HL-60 (cell line): Measurements from ENCODE around the gene RBM15B.

Experiments used
- DNase-seq, 2 experiments: peaks; one replicate each; pipeline ENCODE4 v3.0.0-alpha.2; 2010 to 2020; ENCODE audit warnings: low read depth in 1 of 2, low spot score in 1 of 2
- H3K27ac ChIP-seq: fragments of 250-450 bp; sonication (Bioruptor Pico); replicated peaks from 2 replicates; pipeline ENCODE4 v1.5.1; 2020; ENCODE audit warnings: mild to moderate bottlenecking, moderate library complexity
- H3K27me3 ChIP-seq: fragments of 250-450 bp; sonication (Bioruptor Pico); 2 replicates; pipeline ENCODE4 v1.5.1; 2021; ENCODE audit warnings: mild to moderate bottlenecking, moderate library complexity; ENCODE audit not compliant: insufficient read depth, poor library complexity, severe bottlenecking
- H3K4me3 ChIP-seq: replicated peaks from 2 replicates; pipeline ENCODE4 v1.5.1; 2011; ENCODE audit warnings: mild to moderate bottlenecking, control low read depth, low read length; ENCODE audit not compliant: insufficient read depth
- GABPA ChIP-seq: IDR thresholded peaks from 2 replicates; pipeline ENCODE4 v1.6.1; 2012; ENCODE audit warnings: low read depth
- POLR2AphosphoS5 ChIP-seq: IDR thresholded peaks from 2 replicates; pipeline ENCODE4 v1.6.1; 2012; ENCODE audit warnings: low read depth
- SPI1 ChIP-seq: IDR thresholded peaks from 2 replicates; pipeline ENCODE4 v1.6.1; 2012; ENCODE audit warnings: low read depth, mild to moderate bottlenecking, borderline replicate concordance
- TF ChIP-seq, protein P1 (sequence below): IDR thresholded peaks from 2 replicates; pipeline ENCODE4 v1.6.1; 2012; ENCODE audit warnings: low read depth; ENCODE audit not compliant: insufficient replicate concordance
- TF ChIP-seq, protein P2 (sequence below): IDR thresholded peaks from one replicate; pipeline ENCODE4 v1.5.1; 2011; ENCODE audit warnings: low read length, control low read depth, inconsistent platforms; ENCODE audit not compliant: insufficient read depth

RBM15B gene

DNA sequence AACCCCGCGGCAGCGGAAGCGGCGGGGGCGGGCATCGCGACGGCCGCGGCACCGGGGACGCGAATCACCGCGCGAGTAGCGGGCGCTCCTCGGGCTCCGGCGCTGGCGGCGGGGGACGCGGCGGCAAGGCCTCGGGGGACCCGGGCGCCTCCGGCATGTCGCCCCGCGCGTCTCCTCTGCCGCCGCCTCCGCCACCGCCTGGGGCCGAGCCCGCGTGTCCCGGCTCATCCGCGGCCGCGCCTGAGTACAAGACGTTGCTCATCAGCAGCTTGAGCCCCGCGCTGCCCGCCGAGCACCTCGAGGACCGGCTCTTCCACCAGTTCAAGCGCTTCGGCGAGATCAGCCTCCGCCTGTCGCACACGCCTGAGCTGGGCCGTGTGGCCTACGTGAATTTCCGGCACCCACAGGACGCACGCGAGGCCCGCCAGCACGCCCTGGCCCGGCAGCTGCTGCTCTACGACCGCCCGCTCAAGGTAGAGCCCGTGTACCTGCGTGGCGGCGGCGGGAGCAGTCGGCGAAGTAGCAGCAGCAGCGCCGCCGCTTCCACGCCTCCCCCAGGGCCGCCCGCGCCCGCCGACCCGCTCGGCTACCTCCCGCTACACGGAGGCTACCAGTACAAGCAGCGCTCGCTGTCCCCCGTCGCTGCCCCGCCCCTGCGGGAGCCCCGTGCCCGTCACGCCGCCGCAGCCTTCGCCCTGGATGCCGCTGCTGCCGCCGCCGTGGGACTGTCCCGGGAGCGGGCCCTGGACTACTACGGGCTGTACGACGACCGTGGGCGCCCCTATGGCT is 675 bp downstream of the RBM15B start:
- TF ChIP-seq, protein P1, sequence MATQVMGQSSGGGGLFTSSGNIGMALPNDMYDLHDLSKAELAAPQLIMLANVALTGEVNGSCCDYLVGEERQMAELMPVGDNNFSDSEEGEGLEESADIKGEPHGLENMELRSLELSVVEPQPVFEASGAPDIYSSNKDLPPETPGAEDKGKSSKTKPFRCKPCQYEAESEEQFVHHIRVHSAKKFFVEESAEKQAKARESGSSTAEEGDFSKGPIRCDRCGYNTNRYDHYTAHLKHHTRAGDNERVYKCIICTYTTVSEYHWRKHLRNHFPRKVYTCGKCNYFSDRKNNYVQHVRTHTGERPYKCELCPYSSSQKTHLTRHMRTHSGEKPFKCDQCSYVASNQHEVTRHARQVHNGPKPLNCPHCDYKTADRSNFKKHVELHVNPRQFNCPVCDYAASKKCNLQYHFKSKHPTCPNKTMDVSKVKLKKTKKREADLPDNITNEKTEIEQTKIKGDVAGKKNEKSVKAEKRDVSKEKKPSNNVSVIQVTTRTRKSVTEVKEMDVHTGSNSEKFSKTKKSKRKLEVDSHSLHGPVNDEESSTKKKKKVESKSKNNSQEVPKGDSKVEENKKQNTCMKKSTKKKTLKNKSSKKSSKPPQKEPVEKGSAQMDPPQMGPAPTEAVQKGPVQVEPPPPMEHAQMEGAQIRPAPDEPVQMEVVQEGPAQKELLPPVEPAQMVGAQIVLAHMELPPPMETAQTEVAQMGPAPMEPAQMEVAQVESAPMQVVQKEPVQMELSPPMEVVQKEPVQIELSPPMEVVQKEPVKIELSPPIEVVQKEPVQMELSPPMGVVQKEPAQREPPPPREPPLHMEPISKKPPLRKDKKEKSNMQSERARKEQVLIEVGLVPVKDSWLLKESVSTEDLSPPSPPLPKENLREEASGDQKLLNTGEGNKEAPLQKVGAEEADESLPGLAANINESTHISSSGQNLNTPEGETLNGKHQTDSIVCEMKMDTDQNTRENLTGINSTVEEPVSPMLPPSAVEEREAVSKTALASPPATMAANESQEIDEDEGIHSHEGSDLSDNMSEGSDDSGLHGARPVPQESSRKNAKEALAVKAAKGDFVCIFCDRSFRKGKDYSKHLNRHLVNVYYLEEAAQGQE: no peak
- TF ChIP-seq POLR2AphosphoS5 (peak; percentile 7; the same call in 1 of the 2 replicates), GABPA (no peak), SPI1 (no peak)
- TF ChIP-seq, protein P2, sequence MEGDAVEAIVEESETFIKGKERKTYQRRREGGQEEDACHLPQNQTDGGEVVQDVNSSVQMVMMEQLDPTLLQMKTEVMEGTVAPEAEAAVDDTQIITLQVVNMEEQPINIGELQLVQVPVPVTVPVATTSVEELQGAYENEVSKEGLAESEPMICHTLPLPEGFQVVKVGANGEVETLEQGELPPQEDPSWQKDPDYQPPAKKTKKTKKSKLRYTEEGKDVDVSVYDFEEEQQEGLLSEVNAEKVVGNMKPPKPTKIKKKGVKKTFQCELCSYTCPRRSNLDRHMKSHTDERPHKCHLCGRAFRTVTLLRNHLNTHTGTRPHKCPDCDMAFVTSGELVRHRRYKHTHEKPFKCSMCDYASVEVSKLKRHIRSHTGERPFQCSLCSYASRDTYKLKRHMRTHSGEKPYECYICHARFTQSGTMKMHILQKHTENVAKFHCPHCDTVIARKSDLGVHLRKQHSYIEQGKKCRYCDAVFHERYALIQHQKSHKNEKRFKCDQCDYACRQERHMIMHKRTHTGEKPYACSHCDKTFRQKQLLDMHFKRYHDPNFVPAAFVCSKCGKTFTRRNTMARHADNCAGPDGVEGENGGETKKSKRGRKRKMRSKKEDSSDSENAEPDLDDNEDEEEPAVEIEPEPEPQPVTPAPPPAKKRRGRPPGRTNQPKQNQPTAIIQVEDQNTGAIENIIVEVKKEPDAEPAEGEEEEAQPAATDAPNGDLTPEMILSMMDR: no peak
- Histone ChIP-seq H3K4me3 (peak overlapping the region; percentile 55), H3K27ac (peak overlapping the region; percentile 74), H3K27me3 (no peaks in the 10 kb centered on the region)
- no peak for DNase-seq

DNA sequence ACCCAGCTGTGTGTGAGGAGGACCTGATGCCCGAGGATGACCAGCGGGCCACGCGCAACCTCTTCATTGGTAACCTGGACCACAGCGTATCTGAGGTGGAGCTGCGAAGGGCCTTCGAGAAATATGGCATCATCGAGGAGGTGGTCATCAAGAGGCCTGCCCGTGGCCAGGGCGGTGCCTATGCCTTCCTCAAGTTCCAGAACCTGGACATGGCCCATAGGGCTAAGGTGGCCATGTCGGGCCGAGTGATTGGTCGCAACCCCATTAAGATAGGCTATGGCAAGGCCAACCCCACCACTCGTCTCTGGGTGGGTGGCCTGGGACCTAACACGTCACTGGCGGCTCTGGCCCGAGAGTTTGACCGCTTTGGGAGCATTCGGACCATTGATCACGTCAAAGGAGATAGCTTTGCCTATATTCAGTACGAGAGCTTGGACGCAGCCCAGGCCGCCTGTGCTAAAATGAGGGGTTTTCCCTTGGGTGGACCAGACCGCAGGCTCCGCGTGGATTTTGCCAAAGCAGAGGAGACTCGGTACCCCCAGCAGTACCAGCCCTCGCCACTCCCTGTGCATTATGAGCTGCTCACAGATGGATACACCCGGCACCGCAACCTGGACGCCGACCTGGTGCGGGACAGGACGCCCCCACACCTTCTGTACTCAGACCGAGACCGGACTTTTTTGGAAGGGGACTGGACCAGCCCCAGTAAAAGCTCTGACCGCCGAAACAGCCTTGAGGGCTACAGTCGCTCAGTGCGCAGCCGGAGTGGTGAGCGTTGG is 1.5 kb downstream of the RBM15B start:
- DNase-seq: no peak
- no peaks in the 10 kb centered on the region for H3K27me3 ChIP-seq
- TF ChIP-seq POLR2AphosphoS5 (no peak; the same call in 1 of the 2 replicates), SPI1 (no peak), GABPA (no peak)
- TF ChIP-seq, protein P1: no peak
- TF ChIP-seq, protein P2: no peak
- H3K27ac ChIP-seq: peak overlapping the region; percentile 18; the same call in 1 of the 2 replicates
- peak overlapping the region; percentile 55 for H3K4me3 ChIP-seq

DNA sequence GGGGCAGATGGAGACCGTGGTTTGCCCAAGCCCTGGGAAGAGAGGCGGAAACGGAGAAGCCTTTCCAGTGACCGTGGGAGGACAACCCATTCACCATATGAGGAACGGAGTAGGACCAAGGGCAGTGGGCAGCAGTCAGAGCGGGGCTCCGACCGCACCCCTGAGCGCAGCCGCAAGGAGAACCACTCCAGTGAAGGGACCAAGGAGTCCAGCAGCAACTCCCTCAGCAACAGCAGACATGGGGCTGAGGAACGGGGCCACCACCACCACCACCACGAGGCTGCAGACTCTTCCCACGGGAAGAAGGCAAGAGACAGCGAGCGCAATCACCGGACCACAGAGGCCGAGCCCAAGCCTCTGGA is 2.0 kb downstream of the RBM15B start:
- no peaks in the 10 kb centered on the region for H3K27me3 ChIP-seq
- H3K27ac ChIP-seq: no peak overlapping the region
- TF ChIP-seq GABPA: no peak
- no peak for TF ChIP-seq POLR2AphosphoS5
- DNase-seq: no peak
- no peak overlapping the region for H3K4me3 ChIP-seq

DNA sequence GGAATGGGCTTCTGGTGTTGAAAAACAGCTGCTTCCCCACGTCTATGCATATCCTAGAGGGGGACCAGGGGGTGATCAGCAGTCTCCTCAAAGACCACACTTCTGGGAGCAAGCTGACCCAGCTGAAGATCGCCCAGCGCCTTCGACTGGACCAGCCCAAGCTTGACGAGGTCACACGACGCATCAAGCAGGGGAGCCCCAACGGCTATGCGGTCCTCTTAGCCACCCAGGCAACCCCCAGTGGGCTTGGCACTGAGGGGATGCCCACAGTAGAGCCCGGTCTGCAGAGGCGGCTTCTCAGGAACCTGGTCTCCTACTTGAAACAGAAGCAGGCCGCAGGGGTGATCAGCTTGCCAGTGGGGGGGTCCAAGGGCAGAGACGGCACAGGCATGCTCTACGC is 2.5 kb downstream of the RBM15B start:
- no peak for TF ChIP-seq SPI1
- no peak for TF ChIP-seq GABPA
- no peak for TF ChIP-seq POLR2AphosphoS5
- TF ChIP-seq, protein P2: no peak
- TF ChIP-seq, protein P1: no peak
- no peaks in the 10 kb centered on the region for H3K27me3 ChIP-seq
- H3K4me3 ChIP-seq: no peak overlapping the region
- DNase-seq: no peak
- no peak overlapping the region for H3K27ac ChIP-seq
